GM12878 (cell line): Measurements from ENCODE around the gene IGF2R. TPM values are rescaled to one million over a fixed set of nuclear protein-coding genes. Genes with fewer than 3 reads are reported as not detected.

Source experiments
- ATAC-seq: fragments of 200-7000 bp; cut with Tn5 transposase; 3 replicates; pipeline ENCODE4 v1.9.1; 2020; ENCODE audit warnings: mild to moderate bottlenecking, moderate library complexity
- BruUV-seq: library from RNA; stranded (reverse); fragments of 400-500 nt; replicated peaks from 2 replicates; lab custom pipeline; 2021; lab: Mats Ljungman, UMichigan
- CTCF ChIA-PET: fragments of 300-600 bp; sonication (Branson Sonifier 250); formaldehyde crosslinking; extraction: SDS; loops from one replicate; lab custom pipeline; 2021; ENCODE audit warnings: inconsistent platforms; lab: Yijun Ruan, JAX
- POLR2A ChIA-PET: fragments of 350-600 bp; formaldehyde crosslinking; extraction: SDS; loops from one replicate; lab custom pipeline; 2021; ENCODE audit warnings: inconsistent platforms; lab: Charles Lee
- RAD21 ChIA-PET: fragments of 300-600 bp; sonication (Branson Sonifier 250); formaldehyde crosslinking; loops from one replicate; lab custom pipeline; 2023; ENCODE audit warnings: antibody characterized with exemption; ENCODE audit not compliant: unreplicated experiment; lab: Charles Lee
- SMC1A ChIA-PET: fragments of 300-600 bp; sonication (Branson Sonifier 250); formaldehyde crosslinking; loops from one replicate; lab custom pipeline; 2023; ENCODE audit not compliant: unreplicated experiment, uncharacterized antibody; lab: Charles Lee
- DNase-seq: peaks from one replicate; pipeline ENCODE4 v3.0.0-alpha.2; 2011; ENCODE audit warnings: low read depth, low spot score
- FAIRE-seq: peaks from 3 replicates; lab custom pipeline; 2011; peaks lifted over from hg19 to GRCh38; lab: Jason Lieb, UNC
- H2AFZ ChIP-seq: 2 replicates; pipeline ENCODE4 v1.6.0; 2011; ENCODE audit warnings: low read depth, low read length, control low read depth; ENCODE audit not compliant: control insufficient read depth
- H3K27ac ChIP-seq: 2 replicates; pipeline ENCODE4 v1.5.1; 2011; ENCODE audit warnings: control low read depth; ENCODE audit not compliant: control insufficient read depth, insufficient read depth
- H3K27me3 ChIP-seq, 2 experiments: replicated peaks in 1 of 2; 2 replicates each; pipeline versions ENCODE4 v1.6.0 to v1.6.1; 2011; ENCODE audit warnings: low read length in 1 of 2; ENCODE audit not compliant: control insufficient read depth in 2 of 2, insufficient read depth in 2 of 2
- H3K36me3 ChIP-seq, 2 experiments: 2 replicates each; pipeline ENCODE4 v1.5.1; 2011; ENCODE audit warnings: low read length in 1 of 2; ENCODE audit not compliant: control insufficient read depth in 2 of 2, insufficient read depth in 2 of 2
- H3K4me1 ChIP-seq: 2 replicates; pipeline ENCODE4 v1.6.1; 2011; ENCODE audit warnings: mild to moderate bottlenecking, low read length, moderate library complexity, mixed read lengths; ENCODE audit not compliant: control insufficient read depth, insufficient read depth
- H3K4me2 ChIP-seq: 2 replicates; pipeline ENCODE4 v1.6.0; 2011; ENCODE audit warnings: control low read depth; ENCODE audit not compliant: control insufficient read depth, insufficient read depth
- H3K4me3 ChIP-seq: fragments of 200-600 bp; sonication (generic); 2 replicates; pipeline ENCODE4 v1.5.1; 2016
- H3K79me2 ChIP-seq: 2 replicates; pipeline ENCODE4 v1.6.0; 2011; ENCODE audit warnings: low read length; ENCODE audit not compliant: control insufficient read depth, insufficient read depth
- H3K9ac ChIP-seq: 2 replicates; pipeline ENCODE4 v1.8.0; 2011; ENCODE audit warnings: low read length, control low read depth, mixed read lengths; ENCODE audit not compliant: control insufficient read depth, insufficient read depth
- H3K9me3 ChIP-seq: replicated peaks from 3 replicates; pipeline ENCODE4 v1.5.1; 2011; ENCODE audit warnings: mild to moderate bottlenecking, low read length; ENCODE audit not compliant: control insufficient read depth, insufficient read depth
- H4K20me1 ChIP-seq: 2 replicates; pipeline ENCODE4 v1.6.0; 2011; ENCODE audit not compliant: control insufficient read depth, insufficient read depth
- ASH2L ChIP-seq: fragments of 300-600, 200-600 bp; sonication (generic); IDR thresholded peaks from 2 replicates; pipeline ENCODE4 v1.6.1; 2017; ENCODE audit warnings: low read depth, mild to moderate bottlenecking, borderline replicate concordance
- ATF7 ChIP-seq: fragments of 450-650 bp; IDR thresholded peaks from 2 replicates; pipeline ENCODE4 v1.6.1; 2016; ENCODE audit warnings: low read depth, mild to moderate bottlenecking
- BHLHE40 ChIP-seq, 2 experiments: fragments of 450-650 bp in 1 of 2; IDR thresholded peaks; 2 replicates each; pipeline ENCODE4 v1.6.1; 2011 to 2017; ENCODE audit warnings: low read depth in 2 of 2, borderline replicate concordance in 1 of 2, improper control_type of control experiment in 1 of 2, low read length in 1 of 2, mild to moderate bottlenecking in 1 of 2
- CBFB ChIP-seq: IDR thresholded peaks from 2 replicates; pipeline ENCODE4 v1.6.1; 2016; ENCODE audit warnings: antibody characterized with exemption, low read depth
- CTCF ChIP-seq, 3 experiments: IDR thresholded peaks in 2 of 3; conservative IDR thresholded peaks in 1 of 3; 2 replicates each; pipeline ENCODE4 v1.5.1; 2011; ENCODE audit warnings: low read depth in 3 of 3, low read length in 3 of 3, mild to moderate bottlenecking in 3 of 3, control low read depth in 2 of 3, moderate library complexity in 2 of 3, inconsistent platforms in 1 of 3, mixed read lengths in 1 of 3; ENCODE audit not compliant: control insufficient read depth in 2 of 3, insufficient read depth in 1 of 3; ENCODE audit errors: extremely low read depth in 1 of 3
- GABPA ChIP-seq: IDR thresholded peaks from 2 replicates; pipeline ENCODE4 v1.6.1; 2014; ENCODE audit warnings: antibody characterized with exemption, low read depth, mild to moderate bottlenecking, inconsistent platforms
- HDGF ChIP-seq: fragments of 450-650 bp; IDR thresholded peaks from 2 replicates; pipeline ENCODE4 v1.6.1; 2016; ENCODE audit warnings: antibody characterized with exemption
- LARP7 ChIP-seq: fragments of 450-650 bp; IDR thresholded peaks from 2 replicates; pipeline ENCODE4 v1.6.1; 2017; ENCODE audit warnings: mild to moderate bottlenecking
- MEF2B ChIP-seq: fragments of 450-650 bp; IDR thresholded peaks from 2 replicates; pipeline ENCODE4 v1.6.1; 2018; ENCODE audit warnings: mild to moderate bottlenecking, moderate library complexity; ENCODE audit not compliant: partially characterized antibody, poor library complexity, severe bottlenecking
- POLR2AphosphoS5 ChIP-seq: IDR thresholded peaks from 2 replicates; pipeline ENCODE4 v1.6.1; 2011; ENCODE audit warnings: mild to moderate bottlenecking, low read length, inconsistent platforms
- RAD51 ChIP-seq: fragments of 450-650 bp; IDR thresholded peaks from 2 replicates; pipeline ENCODE4 v1.6.1; 2016; ENCODE audit warnings: moderate library complexity, mild to moderate bottlenecking, inconsistent platforms
- SP1 ChIP-seq: IDR thresholded peaks from one replicate; pipeline ENCODE4 v1.6.1; 2011; ENCODE audit warnings: low read depth, low read length
- USF1 ChIP-seq: IDR thresholded peaks from 2 replicates; pipeline ENCODE4 v1.6.1; 2011; ENCODE audit warnings: borderline replicate concordance, low read depth, mild to moderate bottlenecking, moderate library complexity, mixed read lengths, low read length; ENCODE audit not compliant: insufficient read depth; ENCODE audit errors: extremely low read length
- ZNF207 ChIP-seq: fragments of 450-650 bp; IDR thresholded peaks from 2 replicates; pipeline ENCODE4 v1.6.1; 2014; ENCODE audit warnings: antibody characterized with exemption, mild to moderate bottlenecking, borderline replicate concordance
- WGBS: methylation state at CpG from one replicate; pipeline ENCODE4 v1.1.6; 2016; ENCODE audit warnings: low lambda C conversion rate; ENCODE audit not compliant: insufficient replicate concordance, insufficient coverage; ENCODE audit errors: missing lambda C conversion rate; 5-methylcytosine and 5-hydroxymethylcytosine counted together
- in situ Hi-C: fragments of 300-500 bp; cut with MboI; formaldehyde crosslinking; loops from 9 replicates; pipeline ENCODE4 v1.14.3; 2018; ENCODE audit warnings: mixed read lengths
- intact Hi-C: fragments of 100-400 bp; cut with micrococcal nuclease; formaldehyde crosslinking; loops from one replicate; pipeline ENCODE4 v1.14.2; 2022; ENCODE audit not compliant: unreplicated experiment
- polyA plus RNA-seq, 11 experiments: library from polyadenylated mRNA; depleted of rRNA in 4 of 11; unstranded in 6 of 11; stranded (reverse) in 5 of 11; fragments of >200 nt; fragmentation: Nextera tagmentation in 4 of 11; fragmentation: Illumina TruSeq in 1 of 11; extraction: Ambion mirVana in 4 of 11; extraction: Trizol in 1 of 11; gene quantifications; 1 replicate in 1 of 11; 2 replicates in 10 of 11; pipeline versions ENCODE4 v1.2.1 to v1.2.3, GENCODE V29; 2011 to 2016; ENCODE audit warnings: inconsistent platforms in 2 of 11, missing spikeins in 2 of 11, low read depth in 1 of 11
- total RNA-seq, 4 experiments: library from RNA; depleted of rRNA in 3 of 4; stranded (reverse); fragments of >200 nt in 3 of 4; fragmentation: Illumina TruSeq in 1 of 4; extraction: Trizol in 1 of 4; gene quantifications; 2 replicates each; pipeline versions ENCODE4 v1.2.1 to v1.2.3, GENCODE V29; 2013 to 2021
- TF ChIP-seq, protein P1 (sequence below): fragments of 150-350 bp; IDR thresholded peaks from 2 replicates; pipeline ENCODE4 v1.6.1; 2014; ENCODE audit warnings: mild to moderate bottlenecking, low read depth, low read length
- TF ChIP-seq, protein P2 (sequence below): IDR thresholded peaks from 2 replicates; pipeline ENCODE4 v1.6.1; 2012; ENCODE audit warnings: low read depth, low read length, improper control_type of control experiment
- TF ChIP-seq, protein P3 (sequence below): fragments of 450-650 bp; IDR thresholded peaks from 2 replicates; pipeline ENCODE4 v1.6.1; 2017; ENCODE audit warnings: mild to moderate bottlenecking, low read depth, inconsistent platforms; ENCODE audit not compliant: poor library complexity, severe bottlenecking

IGF2R gene
- total and polyA plus RNA-seq, 10 of the 15 experiments (the other 5 are each of a cell fraction or from before 2014, with no cell fraction given) = 1.00 to 40.1 (median 16.8) TPM

- Histone ChIP-seq H2AFZ (no peak overlapping the region), H4K20me1 (no peaks in the 10 kb centered on the region), H3K4me2 (no peak overlapping the region), H3K9ac (no peak overlapping the region), H3K36me3 (peaks cover 22 to 59% of the 10 kb centered on the region in 2 experiments), H3K27ac (no peak overlapping the region), H3K79me2 (no peaks in the 10 kb centered on the region), H3K27me3 (no peaks in the 10 kb centered on the region), H3K4me1 (no peaks in the 10 kb centered on the region)
- 89% methylated on average over 9 of the region's 9 CpGs for WGBS
- ATAC-seq (no peak), DNase-seq (no peak), FAIRE-seq (no peak)
- ChIA-PET CTCF (no interaction called here), SMC1A (no interaction called here), POLR2A (no interaction called here), RAD21 (interaction anchor here (1.1 kb wide), 1 partner anchor 59 kb away, joined by 3 read pairs; no protein-coding TSS in a partner anchor)
- in situ Hi-C loops (no loop called here), intact Hi-C loops (no loop called here)
- BruUV-seq = no TSS peak
- TF ChIP-seq RAD51 (no peak), BHLHE40 (IDR thresholded peaks at IDR 0.05; ENCODE audit: borderline replicate concordance in 1 of 2, low read depth in 2 of 2, low read length in 1 of 2) (no peak), POLR2AphosphoS5 (no peak), USF1 (no peak), CTCF (IDR thresholded peaks at IDR 0.05 in 2 of 3, conservative IDR thresholded peaks at IDR 0.05 in 1 of 3; ENCODE audit: control insufficient read depth in 2 of 3, extremely low read depth in 1 of 3, insufficient read depth in 1 of 3, low read depth in 3 of 3, low read length in 3 of 3) (no peak), ATF7 (no peak), MEF2B (no peak), LARP7 (no peak), CBFB (no peak), ASH2L (no peak), SP1 (no peak), HDGF (no peak), GABPA (no peak), ZNF207 (no peak)
- TF ChIP-seq, protein P1, sequence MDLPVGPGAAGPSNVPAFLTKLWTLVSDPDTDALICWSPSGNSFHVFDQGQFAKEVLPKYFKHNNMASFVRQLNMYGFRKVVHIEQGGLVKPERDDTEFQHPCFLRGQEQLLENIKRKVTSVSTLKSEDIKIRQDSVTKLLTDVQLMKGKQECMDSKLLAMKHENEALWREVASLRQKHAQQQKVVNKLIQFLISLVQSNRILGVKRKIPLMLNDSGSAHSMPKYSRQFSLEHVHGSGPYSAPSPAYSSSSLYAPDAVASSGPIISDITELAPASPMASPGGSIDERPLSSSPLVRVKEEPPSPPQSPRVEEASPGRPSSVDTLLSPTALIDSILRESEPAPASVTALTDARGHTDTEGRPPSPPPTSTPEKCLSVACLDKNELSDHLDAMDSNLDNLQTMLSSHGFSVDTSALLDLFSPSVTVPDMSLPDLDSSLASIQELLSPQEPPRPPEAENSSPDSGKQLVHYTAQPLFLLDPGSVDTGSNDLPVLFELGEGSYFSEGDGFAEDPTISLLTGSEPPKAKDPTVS = no peak
- TF ChIP-seq, protein P2, sequence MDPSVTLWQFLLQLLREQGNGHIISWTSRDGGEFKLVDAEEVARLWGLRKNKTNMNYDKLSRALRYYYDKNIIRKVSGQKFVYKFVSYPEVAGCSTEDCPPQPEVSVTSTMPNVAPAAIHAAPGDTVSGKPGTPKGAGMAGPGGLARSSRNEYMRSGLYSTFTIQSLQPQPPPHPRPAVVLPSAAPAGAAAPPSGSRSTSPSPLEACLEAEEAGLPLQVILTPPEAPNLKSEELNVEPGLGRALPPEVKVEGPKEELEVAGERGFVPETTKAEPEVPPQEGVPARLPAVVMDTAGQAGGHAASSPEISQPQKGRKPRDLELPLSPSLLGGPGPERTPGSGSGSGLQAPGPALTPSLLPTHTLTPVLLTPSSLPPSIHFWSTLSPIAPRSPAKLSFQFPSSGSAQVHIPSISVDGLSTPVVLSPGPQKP = no peak
- TF ChIP-seq, protein P3, sequence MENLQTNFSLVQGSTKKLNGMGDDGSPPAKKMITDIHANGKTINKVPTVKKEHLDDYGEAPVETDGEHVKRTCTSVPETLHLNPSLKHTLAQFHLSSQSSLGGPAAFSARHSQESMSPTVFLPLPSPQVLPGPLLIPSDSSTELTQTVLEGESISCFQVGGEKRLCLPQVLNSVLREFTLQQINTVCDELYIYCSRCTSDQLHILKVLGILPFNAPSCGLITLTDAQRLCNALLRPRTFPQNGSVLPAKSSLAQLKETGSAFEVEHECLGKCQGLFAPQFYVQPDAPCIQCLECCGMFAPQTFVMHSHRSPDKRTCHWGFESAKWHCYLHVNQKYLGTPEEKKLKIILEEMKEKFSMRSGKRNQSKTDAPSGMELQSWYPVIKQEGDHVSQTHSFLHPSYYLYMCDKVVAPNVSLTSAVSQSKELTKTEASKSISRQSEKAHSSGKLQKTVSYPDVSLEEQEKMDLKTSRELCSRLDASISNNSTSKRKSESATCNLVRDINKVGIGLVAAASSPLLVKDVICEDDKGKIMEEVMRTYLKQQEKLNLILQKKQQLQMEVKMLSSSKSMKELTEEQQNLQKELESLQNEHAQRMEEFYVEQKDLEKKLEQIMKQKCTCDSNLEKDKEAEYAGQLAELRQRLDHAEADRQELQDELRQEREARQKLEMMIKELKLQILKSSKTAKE = no peak
- TF ChIP-seq, all 136 proteins: peak for 0
- Histone ChIP-seq H3K9me3 (no peaks in the 10 kb centered on the region; the same call in 2 of the 3 replicates), H3K4me3 (no peak overlapping the region)
Measured at GRCh38 chr6:160049346-160049745, 80.5 kb downstream of the IGF2R start.
